GM23248 (cell line): ENCODE measurements around the gene HPX.

Experiments
- EZH2 ChIP-seq: fragments of 200-600 bp; sonication (generic); IDR thresholded peaks from 2 replicates; pipeline ENCODE4 v1.6.1; 2018; ENCODE audit warnings: antibody characterized with exemption, mild to moderate bottlenecking; ENCODE audit not compliant: insufficient read depth, poor library complexity, severe bottlenecking
- EZH2phosphoT487 ChIP-seq: fragments of 200-600 bp; sonication (generic); IDR thresholded peaks from 2 replicates; pipeline ENCODE4 v1.6.1; 2018; ENCODE audit warnings: antibody characterized with exemption, moderate library complexity, mild to moderate bottlenecking, low read depth; ENCODE audit not compliant: insufficient read depth

- TF ChIP-seq EZH2 (no peak), EZH2phosphoT487 (no peak)
Measured at GRCh38 chr11:6485661-6486060, 44.9 kb upstream of the HPX start.
